Neural cell (in vitro differentiated cells): ENCODE results near the gene KIF5A.

Experiments
- CTCF ChIP-seq: fragments of 450-650 bp; IDR thresholded peaks from 2 replicates; pipeline ENCODE4 v1.5.1; 2014; ENCODE audit warnings: antibody characterized with exemption, mild to moderate bottlenecking, moderate library complexity; ENCODE audit not compliant: poor library complexity, severe bottlenecking
- EP300 ChIP-seq: fragments of 450-650 bp; conservative IDR thresholded peaks from 2 replicates; pipeline ENCODE4 v1.6.1; 2014; ENCODE audit warnings: antibody characterized with exemption, mild to moderate bottlenecking, moderate library complexity; ENCODE audit not compliant: poor library complexity, severe bottlenecking
- RAD21 ChIP-seq: fragments of 450-650 bp; conservative IDR thresholded peaks from 2 replicates; pipeline ENCODE4 v1.6.1; 2014; ENCODE audit warnings: antibody characterized with exemption, mild to moderate bottlenecking, moderate library complexity
- REST ChIP-seq: IDR thresholded peaks from 2 replicates; pipeline ENCODE4 v1.6.1; 2012; ENCODE audit warnings: borderline replicate concordance

GRCh38 chr12:57515934-57516541 lies 33.8 kb upstream of the KIF5A start:
- TF ChIP-seq EP300 (no peak), REST (no peak), RAD21 (no peak), CTCF (no peak)
